Activated CD4-positive, alpha-beta T cell treated with anti-CD3 and anti-CD28 coated beads, Interleukin-2, amount 10 ng/mL, durations not matched to agents 24 days and 14 days (primary cell): ENCODE data around the gene GPR157. TPM values are rescaled to one million over a fixed set of nuclear protein-coding genes. Genes with fewer than 3 reads are reported as not detected.

Experiments used
- DNase-seq: peaks from one replicate; pipeline ENCODE4 v3.0.0; 2022
- H3K27ac Mint-ChIP-seq: one replicate; pipeline ENCODE4 v1.8.0; 2022; ENCODE audit warnings: mild to moderate bottlenecking, mixed read lengths
- H3K27me3 Mint-ChIP-seq: one replicate; pipeline ENCODE4 v1.8.0; 2022; ENCODE audit warnings: mixed read lengths
- H3K36me3 Mint-ChIP-seq: one replicate; pipeline ENCODE4 v1.8.0; 2022; ENCODE audit warnings: low read depth, mild to moderate bottlenecking, mixed read lengths
- H3K4me1 Mint-ChIP-seq: one replicate; pipeline ENCODE4 v1.8.0; 2021; ENCODE audit warnings: mixed read lengths
- H3K4me3 Mint-ChIP-seq: one replicate; pipeline ENCODE4 v1.8.0; 2022; ENCODE audit warnings: mild to moderate bottlenecking, moderate library complexity, mixed read lengths
- H3K9me3 Mint-ChIP-seq: one replicate; pipeline ENCODE4 v1.8.0; 2021; ENCODE audit warnings: mixed read lengths
- intact Hi-C: fragments of 100-400 bp; cut with micrococcal nuclease; formaldehyde crosslinking; loops from one replicate; pipeline ENCODE4 v1.15.1; 2023
- total RNA-seq: library from RNA; stranded (reverse); gene quantifications from 2 replicates; pipeline ENCODE4 v1.2.3, GENCODE V29; 2022

GPR157 gene
- total RNA-seq, 1 donor from 2014 or later = 4.6 TPM

GRCh38 chr1:9119745-9120144 is 9.2 kb downstream of the GPR157 start:
- Mint-ChIP-seq H3K4me1 (peaks cover 12% of the 10 kb centered on the region), H3K9me3 (no peaks in the 10 kb centered on the region), H3K4me3 (no peak overlapping the region), H3K27ac (no peak overlapping the region), H3K27me3 (peaks cover 8% of the 10 kb centered on the region), H3K36me3 (no peaks in the 10 kb centered on the region)
- DNase-seq = peak; percentile 55
- intact Hi-C loops = no loop called here

DNA sequence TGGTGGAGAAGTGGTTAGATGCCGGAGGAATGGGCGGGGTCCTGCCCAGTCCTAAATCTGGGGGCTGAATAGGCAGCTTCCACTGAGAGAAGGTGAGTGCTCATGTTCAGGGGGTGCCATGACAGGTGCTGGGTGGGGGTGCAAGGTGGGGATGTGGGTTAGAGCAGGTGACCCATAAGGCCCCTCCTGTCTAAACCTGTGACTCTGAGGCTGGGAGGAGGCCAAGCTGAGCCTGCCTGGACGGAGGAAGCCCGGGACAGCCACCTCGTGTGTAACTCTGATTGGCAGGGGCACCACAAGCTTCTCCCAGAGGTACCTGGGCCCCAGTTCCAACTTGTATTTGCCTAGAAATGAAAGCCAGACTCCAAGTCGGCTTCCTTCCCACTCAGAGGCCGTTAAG is 10.7 kb downstream of the GPR157 start:
- Mint-ChIP-seq H3K27ac (no peak overlapping the region), H3K4me1 (peaks cover 12% of the 10 kb centered on the region), H3K4me3 (no peak overlapping the region), H3K9me3 (no peaks in the 10 kb centered on the region), H3K27me3 (peaks cover 6% of the 10 kb centered on the region), H3K36me3 (no peaks in the 10 kb centered on the region)
- intact Hi-C loops = no loop called here
- DNase-seq = no peak

GRCh38 chr1:9115351-9116205 is 13.3 kb downstream of the GPR157 start:
- no peaks in the 10 kb centered on the region for H3K36me3 Mint-ChIP-seq
- no peak overlapping the region for H3K27ac Mint-ChIP-seq
- no peaks in the 10 kb centered on the region for H3K9me3 Mint-ChIP-seq
- intact Hi-C loops = no loop called here
- no peak for DNase-seq
- H3K4me1 Mint-ChIP-seq = peaks cover 17% of the 10 kb centered on the region
- peaks cover 1% of the 10 kb centered on the region for H3K27me3 Mint-ChIP-seq
- no peak overlapping the region for H3K4me3 Mint-ChIP-seq

DNA sequence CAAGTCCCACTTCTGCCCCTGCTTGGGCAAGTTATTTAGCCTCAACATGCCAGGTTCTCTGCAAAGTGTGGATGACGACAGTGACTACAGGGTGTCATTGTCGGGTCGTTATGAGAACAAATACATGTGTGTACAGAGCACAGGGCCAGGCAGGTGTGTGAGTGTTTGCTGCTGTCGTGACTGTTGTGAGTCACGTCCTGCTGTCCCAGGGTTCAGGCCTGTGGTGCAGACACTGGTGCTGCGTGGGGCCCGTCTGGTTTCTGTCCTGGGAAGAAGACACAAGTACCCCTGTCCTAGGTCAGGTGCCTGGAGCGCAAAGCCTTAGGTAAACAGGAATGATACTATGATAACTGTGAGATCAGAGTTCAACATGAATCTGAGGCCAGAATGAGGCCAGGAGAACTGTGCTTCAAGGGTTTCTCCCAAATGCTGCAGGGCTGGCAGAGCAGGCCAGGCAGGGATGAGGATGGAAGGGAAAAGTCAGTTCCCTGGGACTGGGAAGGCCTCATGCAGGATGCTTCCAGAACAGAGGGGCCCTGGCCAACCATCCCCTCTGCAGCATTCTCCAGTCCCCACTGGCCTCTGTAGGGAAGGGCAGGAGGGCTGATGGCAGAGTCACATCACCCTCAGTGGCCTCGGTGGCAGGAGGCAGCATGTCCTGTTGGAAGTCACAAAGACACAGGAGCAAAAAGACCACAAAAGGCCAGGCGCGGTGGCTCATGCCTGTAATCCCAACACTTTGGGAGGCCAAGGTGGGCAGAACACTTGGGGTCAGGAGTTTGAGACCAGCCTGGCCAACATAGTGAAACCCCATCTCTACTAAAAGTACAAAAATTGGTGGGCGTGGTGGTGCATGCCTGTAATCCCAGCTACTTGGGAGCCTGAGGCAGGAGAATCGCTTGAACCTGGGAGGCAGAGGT is 15.7 kb downstream of the GPR157 start:
- H3K27ac Mint-ChIP-seq = no peak overlapping the region
- no peak overlapping the region for H3K4me3 Mint-ChIP-seq

GRCh38 chr1:9111957-9112356 is 16.9 kb downstream of the GPR157 start:
- no peaks in the 10 kb centered on the region for H3K36me3 Mint-ChIP-seq
- intact Hi-C loops = loop anchor here (2.0 kb wide), 1 partner anchor 379 kb away; no protein-coding TSS in a partner anchor
- DNase-seq = peak; percentile 70
- peaks cover 18% of the 10 kb centered on the region for H3K4me1 Mint-ChIP-seq
- no peak overlapping the region for H3K27ac Mint-ChIP-seq
- H3K9me3 Mint-ChIP-seq = no peaks in the 10 kb centered on the region
- H3K27me3 Mint-ChIP-seq = no peaks in the 10 kb centered on the region
- no peak overlapping the region for H3K4me3 Mint-ChIP-seq

More for the DNA sequence above, 15.7 kb downstream of the GPR157 start:
- H3K36me3 Mint-ChIP-seq = no peaks in the 10 kb centered on the region
- peaks cover 18% of the 10 kb centered on the region for H3K4me1 Mint-ChIP-seq
- intact Hi-C loops = no loop called here
- H3K9me3 Mint-ChIP-seq = no peaks in the 10 kb centered on the region
- H3K27me3 Mint-ChIP-seq = no peaks in the 10 kb centered on the region
- no peak for DNase-seq

GRCh38 chr1:9111357-9111691 is 17.6 kb downstream of the GPR157 start:
- no peaks in the 10 kb centered on the region for H3K27me3 Mint-ChIP-seq
- peaks cover 18% of the 10 kb centered on the region for H3K4me1 Mint-ChIP-seq
- H3K9me3 Mint-ChIP-seq = no peaks in the 10 kb centered on the region
- H3K36me3 Mint-ChIP-seq = no peaks in the 10 kb centered on the region
- no peak for DNase-seq
- H3K27ac Mint-ChIP-seq = no peak overlapping the region
- intact Hi-C loops = loop anchor here (2.0 kb wide), 1 partner anchor 379 kb away; no protein-coding TSS in a partner anchor
- H3K4me3 Mint-ChIP-seq = no peak overlapping the region

- H3K4me3 Mint-ChIP-seq = no peak overlapping the region
- no peaks in the 10 kb centered on the region for H3K27me3 Mint-ChIP-seq
- intact Hi-C loops = loop anchor here (1.0 to 2.0 kb wide), 2 partner anchors 85 to 380 kb away; no protein-coding TSS in a partner anchor
- peak; percentile 95 for DNase-seq
- no peak overlapping the region for H3K27ac Mint-ChIP-seq
- peaks cover 18% of the 10 kb centered on the region for H3K4me1 Mint-ChIP-seq
- H3K9me3 Mint-ChIP-seq = no peaks in the 10 kb centered on the region
- no peaks in the 10 kb centered on the region for H3K36me3 Mint-ChIP-seq
These were observed 18.1 kb downstream of the GPR157 start for GRCh38 chr1:9110669-9111356.

- no peaks in the 10 kb centered on the region for H3K36me3 Mint-ChIP-seq
- no peaks in the 10 kb centered on the region for H3K9me3 Mint-ChIP-seq
- no peaks in the 10 kb centered on the region for H3K27me3 Mint-ChIP-seq
- peaks cover 18% of the 10 kb centered on the region for H3K4me1 Mint-ChIP-seq
- DNase-seq = no peak
- intact Hi-C loops = no loop called here
- no peak overlapping the region for H3K27ac Mint-ChIP-seq
- no peak overlapping the region for H3K4me3 Mint-ChIP-seq
These were observed 20.7 kb downstream of the GPR157 start for GRCh38 chr1:9108056-9108665.

DNA sequence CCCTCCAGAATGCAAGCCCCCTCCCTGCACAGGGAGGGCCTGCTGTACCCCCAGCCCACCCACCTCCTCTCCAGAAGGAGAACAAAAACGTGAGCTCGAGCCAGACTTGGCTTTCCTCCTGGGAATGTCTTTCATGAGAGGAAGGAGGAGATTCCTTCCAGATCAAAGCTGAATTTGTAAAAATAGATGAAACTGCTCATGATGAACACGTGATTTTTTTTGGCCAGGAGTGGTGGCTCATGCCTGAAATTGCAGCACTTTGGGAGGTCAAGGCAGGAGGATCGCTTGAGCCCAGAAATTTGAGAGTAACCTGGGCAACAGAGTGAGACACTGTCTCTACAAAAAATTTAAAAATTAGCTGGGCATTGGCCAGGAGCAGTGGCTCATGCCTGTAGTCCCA is 21.8 kb downstream of the GPR157 start:
- no peak for DNase-seq
- Mint-ChIP-seq H3K4me1 (peaks cover 12% of the 10 kb centered on the region), H3K27me3 (no peaks in the 10 kb centered on the region), H3K27ac (no peak overlapping the region), H3K4me3 (no peak overlapping the region), H3K36me3 (no peaks in the 10 kb centered on the region), H3K9me3 (no peaks in the 10 kb centered on the region)
- intact Hi-C loops = no loop called here

GRCh38 chr1:9106286-9106685 is 22.6 kb downstream of the GPR157 start:
- no peaks in the 10 kb centered on the region for H3K27me3 Mint-ChIP-seq
- peaks cover 9% of the 10 kb centered on the region for H3K4me1 Mint-ChIP-seq
- H3K4me3 Mint-ChIP-seq = no peak overlapping the region
- no peak for DNase-seq
- no peak overlapping the region for H3K27ac Mint-ChIP-seq
- intact Hi-C loops = no loop called here
- no peaks in the 10 kb centered on the region for H3K9me3 Mint-ChIP-seq
- no peaks in the 10 kb centered on the region for H3K36me3 Mint-ChIP-seq

DNA sequence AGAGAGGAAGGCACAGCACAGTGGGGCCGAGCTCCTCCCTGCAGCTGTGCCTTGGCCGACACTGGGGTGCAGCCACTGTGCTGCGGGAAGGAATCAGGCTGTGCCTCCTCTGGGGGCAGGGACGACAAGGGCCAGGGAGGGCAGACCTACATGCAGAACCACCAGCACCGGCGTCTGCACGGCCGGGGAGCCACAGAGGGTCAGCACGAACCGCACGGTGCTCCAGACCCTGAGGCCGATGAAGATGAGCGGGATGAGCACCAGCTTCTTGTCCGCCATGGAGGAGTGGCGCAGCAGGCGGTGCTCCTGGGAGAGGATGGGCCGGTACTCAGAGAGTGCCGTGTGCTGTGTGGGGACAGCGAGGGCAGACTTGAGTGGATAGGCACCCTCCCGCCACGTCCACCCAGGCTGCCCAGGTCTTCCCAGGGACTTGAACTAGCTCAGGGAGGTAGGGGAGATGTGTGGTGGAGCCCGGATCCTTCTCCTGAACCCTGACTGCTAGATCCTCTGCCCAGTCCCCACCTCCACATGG is 23.5 kb downstream of the GPR157 start:
- Mint-ChIP-seq H3K4me1 (no peaks in the 10 kb centered on the region), H3K9me3 (no peaks in the 10 kb centered on the region), H3K4me3 (no peak overlapping the region), H3K36me3 (no peaks in the 10 kb centered on the region), H3K27ac (no peak overlapping the region), H3K27me3 (no peaks in the 10 kb centered on the region)
- intact Hi-C loops = no loop called here
- no peak for DNase-seq

DNA sequence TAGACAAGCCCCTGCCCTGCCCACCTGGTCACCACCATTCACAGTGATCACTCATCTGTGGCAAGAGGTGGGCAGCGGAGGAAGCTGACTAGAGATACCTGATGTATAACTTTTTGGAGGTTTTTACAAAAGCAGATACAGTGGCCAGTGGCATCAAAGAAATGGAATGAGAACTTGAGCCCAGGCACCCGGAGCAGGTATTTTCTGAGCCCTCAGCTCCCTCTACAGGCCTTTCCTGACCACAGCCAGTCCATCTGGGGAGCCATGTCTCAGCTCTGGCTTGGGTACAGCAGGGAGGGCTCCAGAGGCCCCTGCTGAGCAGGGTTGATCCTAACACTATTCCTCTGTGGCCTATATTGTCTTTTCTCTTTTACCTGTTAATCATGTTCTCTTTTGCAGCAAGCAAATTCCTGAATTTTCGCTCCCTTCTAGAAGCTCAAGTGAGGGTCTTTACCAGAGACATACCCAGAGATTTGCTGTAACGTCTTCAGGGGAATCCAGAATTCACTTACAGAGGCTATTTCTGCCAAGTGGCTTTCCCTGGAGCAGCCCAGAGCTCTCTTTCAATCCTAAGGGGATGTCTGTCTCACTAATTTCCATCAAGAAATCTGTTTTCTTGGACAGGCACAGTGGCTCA is 27.3 kb downstream of the GPR157 start:
- no peaks in the 10 kb centered on the region for H3K27me3 Mint-ChIP-seq
- no peaks in the 10 kb centered on the region for H3K4me1 Mint-ChIP-seq
- intact Hi-C loops = loop anchor here (1.0 to 5.0 kb wide), 2 partner anchors 91 to 184 kb away; no protein-coding TSS in a partner anchor
- peak; percentile 82 for DNase-seq
- no peaks in the 10 kb centered on the region for H3K9me3 Mint-ChIP-seq
- no peak overlapping the region for H3K27ac Mint-ChIP-seq
- no peak overlapping the region for H3K4me3 Mint-ChIP-seq
- no peaks in the 10 kb centered on the region for H3K36me3 Mint-ChIP-seq
